ENCODE results near the gene BCL7C.

Gene BCL7C

DNA sequence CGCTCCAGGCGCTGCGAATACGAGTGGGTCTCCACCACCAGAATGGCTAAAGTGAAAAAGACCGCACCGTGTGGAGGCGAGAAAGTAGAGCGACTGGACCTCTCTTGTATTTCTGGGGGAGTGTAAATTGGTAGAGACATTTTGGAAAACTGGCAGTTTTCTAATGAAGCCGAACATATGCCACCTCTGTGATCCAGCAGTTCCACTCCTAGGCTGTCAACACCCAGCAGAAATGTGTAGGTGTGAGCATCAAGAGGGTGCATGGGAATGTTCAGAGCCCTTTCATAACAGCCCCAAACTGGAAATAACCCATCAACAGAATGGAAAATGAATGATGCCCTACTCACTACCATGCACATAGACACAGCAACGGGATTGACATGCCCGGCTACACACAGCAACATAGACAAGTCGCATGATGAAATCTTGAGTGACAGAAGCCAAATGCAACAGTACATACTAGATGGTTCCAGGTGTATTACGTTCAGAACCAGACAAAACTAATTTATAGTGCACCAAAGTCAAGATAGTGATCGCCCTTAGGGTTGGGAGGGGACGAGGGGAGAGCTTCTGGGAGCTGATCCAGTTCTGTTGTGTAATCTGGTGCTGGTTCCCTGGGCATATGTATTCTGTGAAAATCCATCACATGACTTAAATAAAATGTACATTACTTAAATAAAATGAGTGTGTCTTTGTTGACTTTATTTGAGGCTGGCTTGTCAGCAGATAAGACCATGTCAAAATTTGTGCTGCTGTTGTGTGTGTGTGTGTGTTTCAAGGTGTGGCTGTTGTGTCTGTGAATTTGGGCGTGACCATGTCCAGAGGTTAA is 877 bp upstream of the BCL7C start:
- TF ChIP-seq TEAD4 (IDR thresholded peaks at IDR 0.05) (no peak), RAD21 (IDR thresholded peaks at IDR 0.05; ENCODE audit: low read depth) (no peak), TAF1 (IDR thresholded peaks at IDR 0.05; ENCODE audit: low read depth) (no peak; the same call in 1 of the 2 replicates), CREB1 (IDR thresholded peaks at IDR 0.05; ENCODE audit: low read depth) (no peak), TCF12 (IDR thresholded peaks at IDR 0.05; ENCODE audit: low read depth) (no peak), ZBTB7A (IDR thresholded peaks at IDR 0.05; ENCODE audit: low read depth) (no peak), EGR1 (IDR thresholded peaks at IDR 0.05) (no peak), EP300 (IDR thresholded peaks at IDR 0.05; ENCODE audit: borderline replicate concordance) (no peak), NFIC (IDR thresholded peaks at IDR 0.05) (no peak), FOXM1 (IDR thresholded peaks at IDR 0.05; ENCODE audit: borderline replicate concordance, low read depth) (no peak), YY1 (IDR thresholded peaks at IDR 0.05; ENCODE audit: low read depth) (no peak), CEBPB (IDR thresholded peaks at IDR 0.05) (no peak)
- TF ChIP-seq, protein P1, sequence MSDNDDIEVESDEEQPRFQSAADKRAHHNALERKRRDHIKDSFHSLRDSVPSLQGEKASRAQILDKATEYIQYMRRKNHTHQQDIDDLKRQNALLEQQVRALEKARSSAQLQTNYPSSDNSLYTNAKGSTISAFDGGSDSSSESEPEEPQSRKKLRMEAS (IDR thresholded peaks at IDR 0.05): no peak
- TF ChIP-seq, protein P2, sequence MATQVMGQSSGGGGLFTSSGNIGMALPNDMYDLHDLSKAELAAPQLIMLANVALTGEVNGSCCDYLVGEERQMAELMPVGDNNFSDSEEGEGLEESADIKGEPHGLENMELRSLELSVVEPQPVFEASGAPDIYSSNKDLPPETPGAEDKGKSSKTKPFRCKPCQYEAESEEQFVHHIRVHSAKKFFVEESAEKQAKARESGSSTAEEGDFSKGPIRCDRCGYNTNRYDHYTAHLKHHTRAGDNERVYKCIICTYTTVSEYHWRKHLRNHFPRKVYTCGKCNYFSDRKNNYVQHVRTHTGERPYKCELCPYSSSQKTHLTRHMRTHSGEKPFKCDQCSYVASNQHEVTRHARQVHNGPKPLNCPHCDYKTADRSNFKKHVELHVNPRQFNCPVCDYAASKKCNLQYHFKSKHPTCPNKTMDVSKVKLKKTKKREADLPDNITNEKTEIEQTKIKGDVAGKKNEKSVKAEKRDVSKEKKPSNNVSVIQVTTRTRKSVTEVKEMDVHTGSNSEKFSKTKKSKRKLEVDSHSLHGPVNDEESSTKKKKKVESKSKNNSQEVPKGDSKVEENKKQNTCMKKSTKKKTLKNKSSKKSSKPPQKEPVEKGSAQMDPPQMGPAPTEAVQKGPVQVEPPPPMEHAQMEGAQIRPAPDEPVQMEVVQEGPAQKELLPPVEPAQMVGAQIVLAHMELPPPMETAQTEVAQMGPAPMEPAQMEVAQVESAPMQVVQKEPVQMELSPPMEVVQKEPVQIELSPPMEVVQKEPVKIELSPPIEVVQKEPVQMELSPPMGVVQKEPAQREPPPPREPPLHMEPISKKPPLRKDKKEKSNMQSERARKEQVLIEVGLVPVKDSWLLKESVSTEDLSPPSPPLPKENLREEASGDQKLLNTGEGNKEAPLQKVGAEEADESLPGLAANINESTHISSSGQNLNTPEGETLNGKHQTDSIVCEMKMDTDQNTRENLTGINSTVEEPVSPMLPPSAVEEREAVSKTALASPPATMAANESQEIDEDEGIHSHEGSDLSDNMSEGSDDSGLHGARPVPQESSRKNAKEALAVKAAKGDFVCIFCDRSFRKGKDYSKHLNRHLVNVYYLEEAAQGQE (IDR thresholded peaks at IDR 0.05; ENCODE audit: low read depth): no peak
- TF ChIP-seq, protein P3, sequence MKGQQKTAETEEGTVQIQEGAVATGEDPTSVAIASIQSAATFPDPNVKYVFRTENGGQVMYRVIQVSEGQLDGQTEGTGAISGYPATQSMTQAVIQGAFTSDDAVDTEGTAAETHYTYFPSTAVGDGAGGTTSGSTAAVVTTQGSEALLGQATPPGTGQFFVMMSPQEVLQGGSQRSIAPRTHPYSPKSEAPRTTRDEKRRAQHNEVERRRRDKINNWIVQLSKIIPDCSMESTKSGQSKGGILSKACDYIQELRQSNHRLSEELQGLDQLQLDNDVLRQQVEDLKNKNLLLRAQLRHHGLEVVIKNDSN (IDR thresholded peaks at IDR 0.05): no peak

DNA sequence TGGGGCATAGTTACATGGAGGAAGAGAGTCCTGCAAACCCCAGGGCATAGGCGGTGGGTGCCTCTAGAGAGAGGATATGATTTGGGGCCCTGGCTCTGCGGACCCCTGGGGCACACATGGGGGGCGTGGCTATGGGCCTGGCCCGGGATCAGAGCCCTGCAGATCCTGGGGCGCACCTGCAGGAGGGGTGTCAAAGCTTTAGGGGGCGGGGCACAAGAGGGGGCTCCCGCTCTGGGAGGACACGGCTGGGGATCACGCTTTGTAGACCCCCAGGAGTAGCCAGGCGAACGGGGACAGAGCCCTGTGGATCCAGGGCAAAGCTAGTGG is 497 bp downstream of the BCL7C start:
- TF ChIP-seq TCF12 (IDR thresholded peaks at IDR 0.05; ENCODE audit: low read depth): peak; percentile 14; the same call in 1 of the 2 replicates
- TF ChIP-seq, protein P3 (IDR thresholded peaks at IDR 0.05): no peak
- no peak for TF ChIP-seq TAF1 (IDR thresholded peaks at IDR 0.05; ENCODE audit: low read depth)
- TF ChIP-seq RAD21 (IDR thresholded peaks at IDR 0.05; ENCODE audit: low read depth): no peak

DNA sequence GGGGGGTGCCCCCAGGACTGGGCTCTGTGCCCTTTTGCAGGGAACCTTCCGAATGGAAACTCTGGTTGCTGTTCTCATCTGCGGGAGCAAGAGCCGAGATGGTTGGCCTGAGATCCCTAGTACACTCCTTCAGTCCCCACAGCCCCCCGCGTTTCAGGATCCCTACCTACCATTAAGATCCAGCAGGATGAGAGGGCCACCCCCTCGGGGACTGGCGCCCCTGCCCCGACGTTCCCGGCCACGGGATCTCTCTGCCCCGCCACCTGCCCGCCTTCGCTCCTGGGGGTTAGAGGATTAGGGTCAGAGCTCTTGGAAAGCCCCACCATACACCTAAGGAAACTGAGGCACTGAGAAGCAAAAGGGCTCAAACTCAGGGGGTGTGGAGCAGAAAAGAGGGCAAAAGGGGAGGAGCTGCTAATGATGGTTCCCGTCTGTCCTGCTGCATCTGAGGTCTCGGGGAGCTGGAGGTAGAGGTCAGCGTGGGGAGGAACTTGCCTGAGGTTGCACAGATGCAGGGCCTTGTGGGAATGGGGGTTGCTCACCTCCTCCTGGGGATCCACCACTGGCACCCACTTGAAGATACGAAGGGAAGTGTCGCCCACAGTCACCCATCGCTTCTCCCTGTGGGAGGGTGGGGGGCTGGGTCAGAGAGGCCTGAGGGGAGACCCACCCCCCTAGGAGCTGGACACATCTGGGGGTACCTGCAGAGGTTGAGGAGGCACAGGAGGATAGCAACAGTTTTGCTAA is 1.0 kb downstream of the BCL7C start:
- TF ChIP-seq, protein P3 (IDR thresholded peaks at IDR 0.05): no peak
- TF ChIP-seq TCF12 (IDR thresholded peaks at IDR 0.05; ENCODE audit: low read depth) (no peak), RAD21 (IDR thresholded peaks at IDR 0.05; ENCODE audit: low read depth) (no peak), CEBPB (IDR thresholded peaks at IDR 0.05) (no peak), NFIC (IDR thresholded peaks at IDR 0.05) (no peak), FOXM1 (IDR thresholded peaks at IDR 0.05; ENCODE audit: borderline replicate concordance, low read depth) (no peak), TAF1 (IDR thresholded peaks at IDR 0.05; ENCODE audit: low read depth) (no peak)
- TF ChIP-seq, protein P1 (IDR thresholded peaks at IDR 0.05): no peak
- TF ChIP-seq, protein P2 (IDR thresholded peaks at IDR 0.05; ENCODE audit: low read depth): no peak

DNA sequence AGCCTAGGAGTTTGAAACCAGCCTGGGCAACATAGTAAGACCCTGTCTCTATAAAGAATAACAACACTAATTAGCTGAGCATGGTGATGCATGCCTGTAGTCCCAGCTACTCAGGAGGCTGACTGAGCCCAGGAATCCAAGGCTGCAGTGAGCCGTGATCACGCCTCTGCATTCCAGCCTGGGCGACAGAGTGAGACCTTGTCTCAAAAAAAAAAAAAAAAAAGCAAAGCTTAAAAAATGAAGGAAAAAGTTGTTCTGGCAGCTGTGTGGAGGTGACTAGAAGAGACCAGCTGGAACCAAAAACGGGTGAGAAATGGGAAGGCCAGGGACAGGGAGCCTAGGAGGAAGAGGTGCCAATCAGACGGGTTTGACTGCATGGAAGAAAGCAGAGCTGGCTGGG is 4.2 kb downstream of the BCL7C start:
- TF ChIP-seq RAD21 (IDR thresholded peaks at IDR 0.05; ENCODE audit: low read depth): no peak
- TF ChIP-seq ZBTB7A (IDR thresholded peaks at IDR 0.05; ENCODE audit: low read depth): no peak
- TF ChIP-seq TEAD4 (IDR thresholded peaks at IDR 0.05): peak; percentile 62

DNA sequence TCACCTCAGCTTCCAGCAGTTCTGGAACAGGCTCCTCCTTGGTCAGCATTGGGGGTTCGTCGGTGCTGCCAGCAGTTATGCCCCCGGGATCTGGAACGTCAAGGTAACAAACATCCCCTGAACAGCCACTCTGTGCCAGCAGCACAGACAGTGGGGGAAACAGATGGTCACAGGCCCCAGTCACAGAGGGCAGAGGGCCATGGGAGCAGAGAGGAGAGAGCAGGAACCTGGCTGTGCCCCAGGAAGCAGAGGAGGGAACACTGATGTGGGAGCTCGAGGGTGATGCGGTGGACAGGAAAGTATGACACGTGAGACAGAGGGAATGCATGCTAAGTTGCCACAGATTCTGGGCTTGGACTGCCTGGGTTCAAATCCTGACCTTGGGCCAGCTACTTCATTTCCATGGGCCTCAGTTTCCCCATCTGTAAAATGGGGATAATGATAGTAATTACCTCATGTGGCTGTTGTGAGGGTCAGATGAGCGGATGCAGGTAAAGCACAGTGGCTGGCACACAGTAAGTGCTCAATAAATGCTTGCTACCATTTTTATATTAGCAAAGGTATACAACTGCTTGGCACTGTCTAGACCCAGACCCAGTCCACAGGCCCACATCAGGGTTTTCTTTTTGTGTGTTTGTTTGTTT is 4.9 kb downstream of the BCL7C start:
- no peak for TF ChIP-seq TAF1 (IDR thresholded peaks at IDR 0.05; ENCODE audit: low read depth)
- no peak for TF ChIP-seq TEAD4 (IDR thresholded peaks at IDR 0.05)
- TF ChIP-seq YY1 (IDR thresholded peaks at IDR 0.05; ENCODE audit: low read depth): no peak
- no peak for TF ChIP-seq CREB1 (IDR thresholded peaks at IDR 0.05; ENCODE audit: low read depth)

All from Ishikawa (cell line).